Stimulated activated CD4-positive, alpha-beta T cell treated with anti-CD3 and anti-CD28 coated beads, Interleukin-1b, Interleukin-23, amount 100 ng/mL, for 48 hours (primary cell): ENCODE data around the gene INF2.
A peak's percentile ranks its signal among the peaks of the same experiment; 100 is the strongest.
"Not testable (repeated sequence)": the region's sequence is repeated elsewhere in the genome, so short reads cannot be mapped to it uniquely, and the experiment has no call there.

Source experiments
- DNase-seq: peaks from one replicate; pipeline ENCODE4 v3.0.0-alpha.2; 2020

INF2 gene

GRCh38 chr14:104689109-104689880 is at the start of gene INF2:
Gene INF2 (plus strand): TSS chr14:104689618. CDS start chr14:104701366, 11,748 bp downstream.
- peak; percentile 35 for DNase-seq

GRCh38 chr14:104639885-104640548 is 49.4 kb upstream of the INF2 start:
- DNase-seq = peak; percentile 48

- no peak for DNase-seq
Observed at GRCh38 chr14:104640681-104641080, 48.7 kb upstream of the INF2 start.

GRCh38 chr14:104641753-104642539 is 47.5 kb upstream of the INF2 start:
- no peak for DNase-seq

- no peak for DNase-seq
Observed at GRCh38 chr14:104642540-104642868, 46.9 kb upstream of the INF2 start.

- DNase-seq = no peak
Observed at GRCh38 chr14:104643306-104643705, 46.1 kb upstream of the INF2 start.

GRCh38 chr14:104644091-104644635 is 45.3 kb upstream of the INF2 start:
- no peak for DNase-seq

GRCh38 chr14:104644656-104645378 is 44.6 kb upstream of the INF2 start:
- no peak for DNase-seq

GRCh38 chr14:104647467-104648043 is 41.9 kb upstream of the INF2 start:
- DNase-seq = no peak

- peak; percentile 53 for DNase-seq
Observed at GRCh38 chr14:104650057-104650980, 39.1 kb upstream of the INF2 start.

- no peak for DNase-seq
Observed at GRCh38 chr14:104650981-104651875, 38.2 kb upstream of the INF2 start.

- no peak for DNase-seq
Observed at GRCh38 chr14:104651876-104652260, 37.5 kb upstream of the INF2 start.

- no peak for DNase-seq
Observed at GRCh38 chr14:104652386-104652785, 37.0 kb upstream of the INF2 start.

- DNase-seq = not testable (repeated sequence)
Observed at GRCh38 chr14:104653130-104653920, 36.1 kb upstream of the INF2 start.

- no peak for DNase-seq
Observed at GRCh38 chr14:104654119-104654518, 35.3 kb upstream of the INF2 start.

- no peak for DNase-seq
Observed at GRCh38 chr14:104655128-104655848, 34.1 kb upstream of the INF2 start.

- DNase-seq = no peak
Observed at GRCh38 chr14:104656014-104656714, 33.3 kb upstream of the INF2 start.

GRCh38 chr14:104657101-104657524 is 32.3 kb upstream of the INF2 start:
- DNase-seq = no peak
